Astrocyte of the cerebellum (primary cell): ENCODE results near the gene SENP2.
"Not testable (repeated sequence)": the region's sequence is repeated elsewhere in the genome, so short reads cannot be mapped to it uniquely, and the experiment has no call there.

ENCODE experiments used
- DNase-seq: peaks from one replicate; pipeline ENCODE4 v3.0.0-alpha.2; 2011; ENCODE audit warnings: low read depth
- H3K4me3 ChIP-seq: 2 replicates; pipeline ENCODE4 v1.5.1; 2011; ENCODE audit warnings: mild to moderate bottlenecking, low read depth, low read length, moderate library complexity
- in situ Hi-C: cut with HindIII; loops from 2 replicates; pipeline ENCODE4 v1.10.0; 2017; ENCODE audit warnings: low sequenced_read_pairs
- TF ChIP-seq, protein P1 (sequence below): IDR thresholded peaks from 2 replicates; pipeline ENCODE4 v1.5.1; 2012; ENCODE audit warnings: low read length, low read depth, moderate library complexity, mild to moderate bottlenecking; ENCODE audit errors: missing control alignments

The SENP2 gene

GRCh38 chr3:185631108-185631507 is 45.0 kb downstream of the SENP2 start:
- TF ChIP-seq, protein P1, sequence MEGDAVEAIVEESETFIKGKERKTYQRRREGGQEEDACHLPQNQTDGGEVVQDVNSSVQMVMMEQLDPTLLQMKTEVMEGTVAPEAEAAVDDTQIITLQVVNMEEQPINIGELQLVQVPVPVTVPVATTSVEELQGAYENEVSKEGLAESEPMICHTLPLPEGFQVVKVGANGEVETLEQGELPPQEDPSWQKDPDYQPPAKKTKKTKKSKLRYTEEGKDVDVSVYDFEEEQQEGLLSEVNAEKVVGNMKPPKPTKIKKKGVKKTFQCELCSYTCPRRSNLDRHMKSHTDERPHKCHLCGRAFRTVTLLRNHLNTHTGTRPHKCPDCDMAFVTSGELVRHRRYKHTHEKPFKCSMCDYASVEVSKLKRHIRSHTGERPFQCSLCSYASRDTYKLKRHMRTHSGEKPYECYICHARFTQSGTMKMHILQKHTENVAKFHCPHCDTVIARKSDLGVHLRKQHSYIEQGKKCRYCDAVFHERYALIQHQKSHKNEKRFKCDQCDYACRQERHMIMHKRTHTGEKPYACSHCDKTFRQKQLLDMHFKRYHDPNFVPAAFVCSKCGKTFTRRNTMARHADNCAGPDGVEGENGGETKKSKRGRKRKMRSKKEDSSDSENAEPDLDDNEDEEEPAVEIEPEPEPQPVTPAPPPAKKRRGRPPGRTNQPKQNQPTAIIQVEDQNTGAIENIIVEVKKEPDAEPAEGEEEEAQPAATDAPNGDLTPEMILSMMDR, result no peak
- DNase-seq, result no peak
- in situ Hi-C loops, result no loop called here
- H3K4me3 ChIP-seq, result no peak overlapping the region

GRCh38 chr3:185631508-185632206 is 45.6 kb downstream of the SENP2 start:
- no peak for DNase-seq
- in situ Hi-C loops, result no loop called here
- TF ChIP-seq, protein P1, result no peak
- no peak overlapping the region for H3K4me3 ChIP-seq

GRCh38 chr3:185632996-185633395 is 46.9 kb downstream of the SENP2 start:
- in situ Hi-C loops, result no loop called here
- no peak overlapping the region for H3K4me3 ChIP-seq
- no peak for DNase-seq
- TF ChIP-seq, protein P1, result no peak

GRCh38 chr3:185637388-185637787 is 51.3 kb downstream of the SENP2 start:
- in situ Hi-C loops, result no loop called here
- H3K4me3 ChIP-seq, result no peak overlapping the region
- DNase-seq, result no peak
- TF ChIP-seq, protein P1, result no peak

- DNase-seq, in situ Hi-C loops, H3K4me3 ChIP-seq: not testable (repeated sequence)
Observed at GRCh38 chr3:185638651-185639050, 52.6 kb downstream of the SENP2 start.

- H3K4me3 ChIP-seq, result no peak overlapping the region
- in situ Hi-C loops, result no loop called here
- TF ChIP-seq, protein P1, result no peak
- DNase-seq, result no peak
Observed at GRCh38 chr3:185639632-185640206, 53.6 kb downstream of the SENP2 start.

DNA sequence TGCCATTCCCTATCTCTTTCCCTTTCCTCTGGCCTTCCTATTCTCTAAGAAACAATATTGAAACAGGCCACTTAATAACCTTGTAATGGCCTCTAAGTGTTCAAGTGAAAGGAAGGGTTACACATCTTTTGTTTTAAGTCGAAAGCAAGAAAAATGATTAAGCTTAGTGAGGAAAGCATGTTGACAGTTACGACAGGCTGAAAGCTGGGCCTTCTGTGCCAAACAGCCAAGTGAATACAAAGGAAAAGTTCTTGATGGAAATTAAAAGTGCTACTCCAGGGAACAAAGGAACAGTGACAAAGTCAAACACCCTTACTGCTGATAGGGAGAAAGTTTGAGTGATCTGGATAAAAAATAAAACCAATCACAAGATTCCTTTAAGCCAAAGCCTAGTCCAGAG is 54.2 kb downstream of the SENP2 start:
- DNase-seq, result no peak
- no peak overlapping the region for H3K4me3 ChIP-seq
- TF ChIP-seq, protein P1, result no peak
- in situ Hi-C loops, result no loop called here

- in situ Hi-C loops, H3K4me3 ChIP-seq, DNase-seq: not testable (repeated sequence)
Observed at GRCh38 chr3:185645191-185645590, 59.1 kb downstream of the SENP2 start.
